Body of pancreas (tissue), 4 donors: ENCODE results near the gene USP9X.

ENCODE experiments used
- POLR2A ChIP-seq, 3 donors: fragments of 450-650 bp; IDR thresholded peaks; one replicate each; pipeline ENCODE4 v1.6.1; 2016; ENCODE audit warnings: antibody characterized with exemption in 3 of 3, mild to moderate bottlenecking in 2 of 3
- TF ChIP-seq, protein P1 (sequence below), 7 experiments: fragments of 450-650 bp in 4 of 7; fragments of 200-600 bp in 3 of 7; sonication (generic) in 3 of 7; IDR thresholded peaks; one replicate each; pipeline ENCODE4 v1.5.1; 2016 to 2019; ENCODE audit warnings: antibody characterized with exemption in 7 of 7

DNA sequence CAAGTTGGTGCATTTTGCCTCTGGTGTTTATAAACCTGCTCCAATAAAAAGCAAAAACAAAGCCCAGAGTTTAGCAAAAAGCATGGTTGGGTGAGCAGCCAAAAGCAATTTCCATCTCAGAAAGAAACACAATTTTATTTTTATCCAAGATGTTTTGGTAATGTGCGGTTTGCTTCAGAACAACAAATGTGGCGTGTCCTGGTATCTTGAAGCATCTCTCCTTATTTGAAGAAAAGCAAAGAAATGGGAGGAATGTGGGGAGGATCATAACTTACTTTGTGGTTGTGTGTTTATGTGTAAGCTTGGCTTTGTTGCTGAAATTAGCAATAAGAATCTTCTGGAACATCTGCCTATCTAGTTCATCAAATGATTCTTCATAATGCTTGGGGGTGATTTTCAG, 160.4 kb downstream of the USP9X start:
- TF ChIP-seq, protein P1, sequence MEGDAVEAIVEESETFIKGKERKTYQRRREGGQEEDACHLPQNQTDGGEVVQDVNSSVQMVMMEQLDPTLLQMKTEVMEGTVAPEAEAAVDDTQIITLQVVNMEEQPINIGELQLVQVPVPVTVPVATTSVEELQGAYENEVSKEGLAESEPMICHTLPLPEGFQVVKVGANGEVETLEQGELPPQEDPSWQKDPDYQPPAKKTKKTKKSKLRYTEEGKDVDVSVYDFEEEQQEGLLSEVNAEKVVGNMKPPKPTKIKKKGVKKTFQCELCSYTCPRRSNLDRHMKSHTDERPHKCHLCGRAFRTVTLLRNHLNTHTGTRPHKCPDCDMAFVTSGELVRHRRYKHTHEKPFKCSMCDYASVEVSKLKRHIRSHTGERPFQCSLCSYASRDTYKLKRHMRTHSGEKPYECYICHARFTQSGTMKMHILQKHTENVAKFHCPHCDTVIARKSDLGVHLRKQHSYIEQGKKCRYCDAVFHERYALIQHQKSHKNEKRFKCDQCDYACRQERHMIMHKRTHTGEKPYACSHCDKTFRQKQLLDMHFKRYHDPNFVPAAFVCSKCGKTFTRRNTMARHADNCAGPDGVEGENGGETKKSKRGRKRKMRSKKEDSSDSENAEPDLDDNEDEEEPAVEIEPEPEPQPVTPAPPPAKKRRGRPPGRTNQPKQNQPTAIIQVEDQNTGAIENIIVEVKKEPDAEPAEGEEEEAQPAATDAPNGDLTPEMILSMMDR (IDR thresholded peaks at IDR 0.05): no peak
- no peak for TF ChIP-seq POLR2A (IDR thresholded peaks at IDR 0.05)
